ENCODE data around the gene TLX2. TPM values are rescaled to one million over a fixed set of nuclear protein-coding genes. Genes with fewer than 3 reads are reported as not detected.
A peak's percentile ranks its signal among the peaks of the same experiment; 100 is the strongest.

Gene TLX2
- total and polyA plus RNA-seq, 2 of the 13 experiments (the other 11 are each of a cell fraction or from before 2014, with no cell fraction given), result 0.05 to 0.20 TPM

DNA sequence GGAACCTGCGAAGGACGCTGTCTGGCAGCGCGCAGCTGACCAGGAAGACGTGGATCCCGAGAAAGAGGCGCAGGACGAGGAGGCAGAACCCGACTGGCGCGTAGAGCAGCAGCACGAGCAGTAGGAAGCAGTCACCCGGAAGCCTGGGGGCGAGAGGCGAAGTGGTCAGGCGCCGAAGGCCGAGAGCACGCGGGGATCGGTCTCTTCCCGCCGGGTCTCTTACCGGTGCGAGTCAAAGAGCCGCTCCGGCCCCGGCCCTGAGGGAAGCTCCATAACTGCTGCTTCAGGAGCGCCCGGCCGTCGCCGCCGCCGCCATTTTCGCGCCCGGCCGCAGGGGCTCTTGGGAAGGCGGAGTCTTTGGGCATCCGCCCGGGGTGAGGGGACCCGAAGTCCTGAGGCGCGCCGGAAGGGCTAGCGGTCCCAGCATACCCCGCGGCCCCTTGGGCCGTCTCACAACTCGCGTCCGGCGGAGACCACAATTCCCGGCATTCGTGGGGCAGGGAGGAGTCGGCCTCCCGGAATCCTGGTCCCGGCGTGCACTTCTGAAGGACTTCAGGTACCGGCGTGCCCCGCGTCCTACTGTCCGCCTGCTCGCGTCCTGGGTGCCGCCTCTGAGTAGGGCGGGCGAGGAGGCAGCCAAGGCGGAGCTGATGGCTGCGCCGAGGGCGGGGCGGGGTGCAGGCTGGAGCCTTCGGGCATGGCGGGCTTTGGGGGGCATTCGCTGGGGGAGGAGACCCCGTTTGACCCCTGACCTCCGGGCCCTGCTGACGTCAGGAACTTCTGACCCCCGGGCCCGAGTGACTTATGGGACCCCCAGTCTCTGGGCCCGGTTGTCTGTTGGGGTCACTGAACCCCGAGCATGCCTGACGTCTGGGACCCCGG lies 15.3 kb downstream of the TLX2 start, which contains the start of the genes AUP1 and HTRA2 (continued):
- peak; percentile 71; the same call in 1 of the 2 replicates for TF ChIP-seq ZNF782 (CRISPR knock-in tag; IDR thresholded peaks at IDR 0.05; ENCODE audit: borderline replicate concordance)
- no peak for TF ChIP-seq KLF11 (CRISPR knock-in tag; IDR thresholded peaks at IDR 0.05)
- TF ChIP-seq FLYWCH1 (CRISPR knock-in tag; IDR thresholded peaks at IDR 0.05), result 0 out of 2 replicates have a peak, but pooled peaks have one; percentile 13
- TF ChIP-seq, protein P1, sequence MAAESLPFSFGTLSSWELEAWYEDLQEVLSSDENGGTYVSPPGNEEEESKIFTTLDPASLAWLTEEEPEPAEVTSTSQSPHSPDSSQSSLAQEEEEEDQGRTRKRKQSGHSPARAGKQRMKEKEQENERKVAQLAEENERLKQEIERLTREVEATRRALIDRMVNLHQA (CRISPR knock-in tag; IDR thresholded peaks at IDR 0.05), result no peak
- no peak for TF ChIP-seq ARNT (IDR thresholded peaks at IDR 0.05)
- peak; percentile 14; the same call in 1 of the 2 replicates for TF ChIP-seq SAFB2 (CRISPR knock-in tag; IDR thresholded peaks at IDR 0.05; ENCODE audit: borderline replicate concordance, low read depth)
- no peak for TF ChIP-seq FIP1L1 (IDR thresholded peaks at IDR 0.05; ENCODE audit: borderline replicate concordance, insufficient read depth, low read depth, low read length)
- TF ChIP-seq EEA1 (CRISPR knock-in tag; IDR thresholded peaks at IDR 0.05; ENCODE audit: borderline replicate concordance), result peak; percentile 96; the same call in 1 of the 2 replicates
- TF ChIP-seq RXRA (CRISPR knock-in tag; IDR thresholded peaks at IDR 0.05), result peak; percentile 52; the same call in 1 of the 2 replicates
- TF ChIP-seq MAFK (conservative IDR thresholded peaks at IDR 0.05 in 1 of 2, IDR thresholded peaks at IDR 0.05 in 1 of 2; ENCODE audit: low read length in 2 of 2), result peak in 1 of 2 experiments; percentile 4; a peak in 1 of 4 replicates
- TF ChIP-seq ZNF746 (CRISPR knock-in tag; IDR thresholded peaks at IDR 0.05), result peak; percentile 67
- TF ChIP-seq DR1 (CRISPR knock-in tag; IDR thresholded peaks at IDR 0.05), result peak; percentile 89
- TF ChIP-seq IRX3 (CRISPR knock-in tag; IDR thresholded peaks at IDR 0.05; ENCODE audit: borderline replicate concordance, low read depth), result no peak
- TF ChIP-seq, protein P2, sequence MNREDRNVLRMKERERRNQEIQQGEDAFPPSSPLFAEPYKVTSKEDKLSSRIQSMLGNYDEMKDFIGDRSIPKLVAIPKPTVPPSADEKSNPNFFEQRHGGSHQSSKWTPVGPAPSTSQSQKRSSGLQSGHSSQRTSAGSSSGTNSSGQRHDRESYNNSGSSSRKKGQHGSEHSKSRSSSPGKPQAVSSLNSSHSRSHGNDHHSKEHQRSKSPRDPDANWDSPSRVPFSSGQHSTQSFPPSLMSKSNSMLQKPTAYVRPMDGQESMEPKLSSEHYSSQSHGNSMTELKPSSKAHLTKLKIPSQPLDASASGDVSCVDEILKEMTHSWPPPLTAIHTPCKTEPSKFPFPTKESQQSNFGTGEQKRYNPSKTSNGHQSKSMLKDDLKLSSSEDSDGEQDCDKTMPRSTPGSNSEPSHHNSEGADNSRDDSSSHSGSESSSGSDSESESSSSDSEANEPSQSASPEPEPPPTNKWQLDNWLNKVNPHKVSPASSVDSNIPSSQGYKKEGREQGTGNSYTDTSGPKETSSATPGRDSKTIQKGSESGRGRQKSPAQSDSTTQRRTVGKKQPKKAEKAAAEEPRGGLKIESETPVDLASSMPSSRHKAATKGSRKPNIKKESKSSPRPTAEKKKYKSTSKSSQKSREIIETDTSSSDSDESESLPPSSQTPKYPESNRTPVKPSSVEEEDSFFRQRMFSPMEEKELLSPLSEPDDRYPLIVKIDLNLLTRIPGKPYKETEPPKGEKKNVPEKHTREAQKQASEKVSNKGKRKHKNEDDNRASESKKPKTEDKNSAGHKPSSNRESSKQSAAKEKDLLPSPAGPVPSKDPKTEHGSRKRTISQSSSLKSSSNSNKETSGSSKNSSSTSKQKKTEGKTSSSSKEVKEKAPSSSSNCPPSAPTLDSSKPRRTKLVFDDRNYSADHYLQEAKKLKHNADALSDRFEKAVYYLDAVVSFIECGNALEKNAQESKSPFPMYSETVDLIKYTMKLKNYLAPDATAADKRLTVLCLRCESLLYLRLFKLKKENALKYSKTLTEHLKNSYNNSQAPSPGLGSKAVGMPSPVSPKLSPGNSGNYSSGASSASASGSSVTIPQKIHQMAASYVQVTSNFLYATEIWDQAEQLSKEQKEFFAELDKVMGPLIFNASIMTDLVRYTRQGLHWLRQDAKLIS (CRISPR knock-in tag; IDR thresholded peaks at IDR 0.05), result no peak
- TF ChIP-seq, protein P3, sequence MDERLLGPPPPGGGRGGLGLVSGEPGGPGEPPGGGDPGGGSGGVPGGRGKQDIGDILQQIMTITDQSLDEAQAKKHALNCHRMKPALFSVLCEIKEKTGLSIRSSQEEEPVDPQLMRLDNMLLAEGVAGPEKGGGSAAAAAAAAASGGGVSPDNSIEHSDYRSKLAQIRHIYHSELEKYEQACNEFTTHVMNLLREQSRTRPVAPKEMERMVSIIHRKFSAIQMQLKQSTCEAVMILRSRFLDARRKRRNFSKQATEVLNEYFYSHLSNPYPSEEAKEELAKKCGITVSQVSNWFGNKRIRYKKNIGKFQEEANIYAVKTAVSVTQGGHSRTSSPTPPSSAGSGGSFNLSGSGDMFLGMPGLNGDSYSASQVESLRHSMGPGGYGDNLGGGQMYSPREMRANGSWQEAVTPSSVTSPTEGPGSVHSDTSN (CRISPR knock-in tag; IDR thresholded peaks at IDR 0.05), result no peak
- TF ChIP-seq, protein P4, sequence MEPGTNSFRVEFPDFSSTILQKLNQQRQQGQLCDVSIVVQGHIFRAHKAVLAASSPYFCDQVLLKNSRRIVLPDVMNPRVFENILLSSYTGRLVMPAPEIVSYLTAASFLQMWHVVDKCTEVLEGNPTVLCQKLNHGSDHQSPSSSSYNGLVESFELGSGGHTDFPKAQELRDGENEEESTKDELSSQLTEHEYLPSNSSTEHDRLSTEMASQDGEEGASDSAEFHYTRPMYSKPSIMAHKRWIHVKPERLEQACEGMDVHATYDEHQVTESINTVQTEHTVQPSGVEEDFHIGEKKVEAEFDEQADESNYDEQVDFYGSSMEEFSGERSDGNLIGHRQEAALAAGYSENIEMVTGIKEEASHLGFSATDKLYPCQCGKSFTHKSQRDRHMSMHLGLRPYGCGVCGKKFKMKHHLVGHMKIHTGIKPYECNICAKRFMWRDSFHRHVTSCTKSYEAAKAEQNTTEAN (CRISPR knock-in tag; conservative IDR thresholded peaks at IDR 0.05), result no peak
- TF ChIP-seq SP4 (CRISPR knock-in tag; IDR thresholded peaks at IDR 0.05), result peak; percentile 88
- TF ChIP-seq ZBTB38 (CRISPR knock-in tag; IDR thresholded peaks at IDR 0.05), result peak; percentile 61; the same call in 1 of the 2 replicates
- peak; percentile 92 for TF ChIP-seq POGZ (CRISPR knock-in tag; IDR thresholded peaks at IDR 0.05)
- TF ChIP-seq RFXAP (CRISPR knock-in tag; IDR thresholded peaks at IDR 0.05; ENCODE audit: borderline replicate concordance), result no peak
- TF ChIP-seq ZNF570 (CRISPR knock-in tag; IDR thresholded peaks at IDR 0.05; ENCODE audit: borderline replicate concordance), result 0 out of 2 replicates have a peak, but pooled peaks have one; percentile 24
- TF ChIP-seq MBD4 (IDR thresholded peaks at IDR 0.05; ENCODE audit: borderline replicate concordance, low read length), result no peak
- TF ChIP-seq, protein P5, sequence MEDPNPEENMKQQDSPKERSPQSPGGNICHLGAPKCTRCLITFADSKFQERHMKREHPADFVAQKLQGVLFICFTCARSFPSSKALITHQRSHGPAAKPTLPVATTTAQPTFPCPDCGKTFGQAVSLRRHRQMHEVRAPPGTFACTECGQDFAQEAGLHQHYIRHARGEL (CRISPR knock-in tag; IDR thresholded peaks at IDR 0.05), result peak; percentile 88

All from HepG2 (cell line).